ENCODE measurements around the gene THEM5. TPM values are rescaled to one million over a fixed set of nuclear protein-coding genes. Genes with fewer than 3 reads are reported as not detected.

Gene THEM5
- polyA plus RNA-seq, 1 donor (not counting 4 experiments of a cell fraction or from before 2014, with no cell fraction given), result 0.18 TPM

DNA sequence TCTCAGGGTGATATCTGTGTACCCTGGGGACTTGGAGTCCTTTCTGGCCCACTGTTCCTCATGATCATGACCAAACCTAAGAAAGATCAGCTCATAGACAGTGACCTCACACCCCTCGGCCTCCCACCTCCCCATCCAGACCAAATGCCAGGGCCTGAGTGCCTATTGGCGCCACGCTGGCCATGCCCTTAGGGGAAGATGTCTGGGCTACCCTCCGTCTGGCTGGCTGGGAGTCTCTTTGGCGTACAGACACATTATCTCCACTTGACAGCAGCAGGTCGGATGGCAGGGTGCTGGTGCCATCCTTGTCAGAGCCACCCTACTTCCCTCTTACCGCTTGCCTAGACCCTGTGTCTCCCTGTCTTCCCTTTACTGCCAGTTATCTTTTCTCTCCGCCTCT lies 30.3 kb downstream of the THEM5 start:
- Histone ChIP-seq H3K79me2 (ENCODE audit: control insufficient read depth, insufficient read depth, low read length) (no peaks in the 10 kb centered on the region), H3K27me3 (ENCODE audit: control insufficient read depth, extremely low read depth, insufficient read depth, low read length) (no peaks in the 10 kb centered on the region), H3K4me2 (ENCODE audit: control insufficient read depth, extremely low read depth, insufficient read depth, low read depth, low read length) (no peak overlapping the region), H3K9me1 (ENCODE audit: control insufficient read depth, extremely low read depth, insufficient read depth, low read length) (no peaks in the 10 kb centered on the region), H3K4me1 (ENCODE audit: control insufficient read depth, extremely low read depth, insufficient read depth, low read length) (peaks cover 9% of the 10 kb centered on the region), H3K9ac (ENCODE audit: control insufficient read depth, extremely low read depth, insufficient read depth, low read length) (no peak overlapping the region), H3K36me3 (ENCODE audit: control insufficient read depth in 2 of 2, extremely low read depth in 1 of 2, insufficient read depth in 2 of 2, low read length in 2 of 2) (no peaks in the 10 kb centered on the region), H3K4me3 (ENCODE audit: control insufficient read depth in 2 of 3, extremely low read depth in 1 of 3, insufficient read depth in 2 of 3, low read depth in 1 of 3, low read length in 3 of 3) (no peak overlapping the region), H4K20me1 (ENCODE audit: control insufficient read depth, extremely low read depth, insufficient read depth, low read length) (no peaks in the 10 kb centered on the region), H3K9me3 (ENCODE audit: control insufficient read depth, low read depth, low read length) (no peaks in the 10 kb centered on the region), H3K27ac (ENCODE audit: control insufficient read depth, insufficient read depth, low read length) (no peak overlapping the region), H2AFZ (ENCODE audit: control insufficient read depth, low read length) (no peak overlapping the region)
- TF ChIP-seq, protein P1, sequence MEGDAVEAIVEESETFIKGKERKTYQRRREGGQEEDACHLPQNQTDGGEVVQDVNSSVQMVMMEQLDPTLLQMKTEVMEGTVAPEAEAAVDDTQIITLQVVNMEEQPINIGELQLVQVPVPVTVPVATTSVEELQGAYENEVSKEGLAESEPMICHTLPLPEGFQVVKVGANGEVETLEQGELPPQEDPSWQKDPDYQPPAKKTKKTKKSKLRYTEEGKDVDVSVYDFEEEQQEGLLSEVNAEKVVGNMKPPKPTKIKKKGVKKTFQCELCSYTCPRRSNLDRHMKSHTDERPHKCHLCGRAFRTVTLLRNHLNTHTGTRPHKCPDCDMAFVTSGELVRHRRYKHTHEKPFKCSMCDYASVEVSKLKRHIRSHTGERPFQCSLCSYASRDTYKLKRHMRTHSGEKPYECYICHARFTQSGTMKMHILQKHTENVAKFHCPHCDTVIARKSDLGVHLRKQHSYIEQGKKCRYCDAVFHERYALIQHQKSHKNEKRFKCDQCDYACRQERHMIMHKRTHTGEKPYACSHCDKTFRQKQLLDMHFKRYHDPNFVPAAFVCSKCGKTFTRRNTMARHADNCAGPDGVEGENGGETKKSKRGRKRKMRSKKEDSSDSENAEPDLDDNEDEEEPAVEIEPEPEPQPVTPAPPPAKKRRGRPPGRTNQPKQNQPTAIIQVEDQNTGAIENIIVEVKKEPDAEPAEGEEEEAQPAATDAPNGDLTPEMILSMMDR (optimal IDR thresholded peaks at IDR 0.05 in 1 of 3, IDR thresholded peaks at IDR 0.05 in 1 of 3, conservative IDR thresholded peaks at IDR 0.05 in 1 of 3; ENCODE audit: extremely low read depth in 1 of 3, insufficient read depth in 2 of 3, low read length in 3 of 3), result no peak
- TF ChIP-seq EZH2 (IDR thresholded peaks at IDR 0.05; ENCODE audit: low read length), result no peak
- FAIRE-seq, result no peak
- no peak for DNase-seq (ENCODE audit: low read depth, low spot score)
- dilution Hi-C loops (cut with MboI; ENCODE audit: extremely low pct_ligation_motif_present, low sequenced_read_pairs), result no loop called here

DNA sequence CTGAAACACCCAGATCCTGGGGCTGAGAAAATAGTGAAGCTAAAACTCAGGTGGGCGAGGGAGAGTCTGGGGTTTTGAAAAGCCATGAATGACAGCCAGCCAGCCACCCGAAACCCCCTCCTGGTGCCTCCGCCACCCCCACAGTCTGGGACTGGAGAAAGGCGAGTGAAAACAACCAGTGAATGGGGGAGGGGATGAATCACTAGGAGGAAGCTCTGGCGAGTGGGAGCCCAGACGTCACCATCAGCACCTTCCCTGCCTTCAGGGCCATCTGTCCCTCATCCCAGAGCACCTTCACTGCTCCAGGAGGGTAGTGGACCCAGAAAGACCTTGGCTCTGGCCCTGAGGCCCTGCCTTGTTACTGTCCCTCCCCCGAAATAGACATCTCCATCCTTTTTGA lies 31.1 kb downstream of the THEM5 start:
- H3K9ac ChIP-seq (ENCODE audit: control insufficient read depth, extremely low read depth, insufficient read depth, low read length), result no peak overlapping the region
- dilution Hi-C loops (cut with MboI; ENCODE audit: extremely low pct_ligation_motif_present, low sequenced_read_pairs), result no loop called here
- H3K4me3 ChIP-seq (ENCODE audit: control insufficient read depth in 2 of 3, extremely low read depth in 1 of 3, insufficient read depth in 2 of 3, low read depth in 1 of 3, low read length in 3 of 3), result no peak overlapping the region
- H3K4me1 ChIP-seq (ENCODE audit: control insufficient read depth, extremely low read depth, insufficient read depth, low read length), result peaks cover 10% of the 10 kb centered on the region
- H3K36me3 ChIP-seq (ENCODE audit: control insufficient read depth in 2 of 2, extremely low read depth in 1 of 2, insufficient read depth in 2 of 2, low read length in 2 of 2), result no peaks in the 10 kb centered on the region
- H4K20me1 ChIP-seq (ENCODE audit: control insufficient read depth, extremely low read depth, insufficient read depth, low read length), result no peaks in the 10 kb centered on the region
- TF ChIP-seq, protein P1 (optimal IDR thresholded peaks at IDR 0.05 in 1 of 3, IDR thresholded peaks at IDR 0.05 in 1 of 3, conservative IDR thresholded peaks at IDR 0.05 in 1 of 3; ENCODE audit: extremely low read depth in 1 of 3, insufficient read depth in 2 of 3, low read length in 3 of 3), result no peak
- no peak for TF ChIP-seq EZH2 (IDR thresholded peaks at IDR 0.05; ENCODE audit: low read length)
- H3K27me3 ChIP-seq (ENCODE audit: control insufficient read depth, extremely low read depth, insufficient read depth, low read length), result no peaks in the 10 kb centered on the region
- no peaks in the 10 kb centered on the region for H3K9me1 ChIP-seq (ENCODE audit: control insufficient read depth, extremely low read depth, insufficient read depth, low read length)
- H3K4me2 ChIP-seq (ENCODE audit: control insufficient read depth, extremely low read depth, insufficient read depth, low read depth, low read length), result no peak overlapping the region
- no peak overlapping the region for H3K27ac ChIP-seq (ENCODE audit: control insufficient read depth, insufficient read depth, low read length)
- H3K79me2 ChIP-seq (ENCODE audit: control insufficient read depth, insufficient read depth, low read length), result no peaks in the 10 kb centered on the region
- DNase-seq (ENCODE audit: low read depth, low spot score) (no peak), FAIRE-seq (no peak)
- H2AFZ ChIP-seq (ENCODE audit: control insufficient read depth, low read length), result no peak overlapping the region
- no peaks in the 10 kb centered on the region for H3K9me3 ChIP-seq (ENCODE audit: control insufficient read depth, low read depth, low read length)
